HG02588 (cell line): ENCODE data around the gene FAM151A.

ENCODE experiments used
- ATAC-seq: cut with Tn5 transposase; IDR thresholded peaks from one replicate; pipeline ENCODE4 v1.9.1; 2021; ENCODE audit warnings: mild to moderate bottlenecking, moderate library complexity; ENCODE audit not compliant: unreplicated experiment

FAM151A gene

GRCh38 chr1:54623216-54624007, at the start of gene FAM151A:
TSS of gene FAM151A (minus strand) at chr1:54623525. CDS start at chr1:54623395, 130 bp downstream.
- ATAC-seq, result no peak

GRCh38 chr1:54671985-54672608, 48.8 kb upstream of the FAM151A start:
- ATAC-seq, result no peak

- no peak for ATAC-seq
Measured at GRCh38 chr1:54668567-54668966, 45.2 kb upstream of the FAM151A start.

GRCh38 chr1:54667797-54668196, 44.5 kb upstream of the FAM151A start:
- ATAC-seq, result no peak

- ATAC-seq, result no peak
Measured at GRCh38 chr1:54666333-54666732, 43.0 kb upstream of the FAM151A start.

- ATAC-seq, result no peak
Measured at GRCh38 chr1:54665852-54666251, 42.5 kb upstream of the FAM151A start.

GRCh38 chr1:54664364-54664763, 41.0 kb upstream of the FAM151A start:
- ATAC-seq, result no peak

- ATAC-seq, result no peak
Measured at GRCh38 chr1:54663725-54664124, 40.4 kb upstream of the FAM151A start.

GRCh38 chr1:54658164-54658913, 35.0 kb upstream of the FAM151A start:
- ATAC-seq, result no peak

GRCh38 chr1:54653036-54653435, 29.7 kb upstream of the FAM151A start:
- no peak for ATAC-seq

GRCh38 chr1:54652168-54652567, 28.8 kb upstream of the FAM151A start:
- ATAC-seq, result no peak

- no peak for ATAC-seq
Measured at GRCh38 chr1:54651608-54652007, 28.3 kb upstream of the FAM151A start.

- no peak for ATAC-seq
Measured at GRCh38 chr1:54650417-54650816, 27.1 kb upstream of the FAM151A start.

- no peak for ATAC-seq
Measured at GRCh38 chr1:54649921-54650320, 26.6 kb upstream of the FAM151A start.

- ATAC-seq, result no peak
Measured at GRCh38 chr1:54649130-54649898, 26.0 kb upstream of the FAM151A start.

GRCh38 chr1:54645806-54646676, 22.7 kb upstream of the FAM151A start:
- no peak for ATAC-seq

GRCh38 chr1:54643736-54644135, 20.4 kb upstream of the FAM151A start:
- ATAC-seq, result no peak

- ATAC-seq, result no peak
Measured at GRCh38 chr1:54640863-54641836, 17.8 kb upstream of the FAM151A start, which contains the start of gene MROH7. TSS of gene MROH7 (plus strand) at chr1:54641786. CDS start at chr1:54652927, 11,141 bp downstream.

- ATAC-seq, result no peak
Measured at GRCh38 chr1:54640361-54640760, 17.0 kb upstream of the FAM151A start.
